ENCODE data around the gene MYT1.

Gene MYT1

GRCh38 chr20:64164123-64164836 is at the start of gene MYT1:
Gene MYT1 (plus strand): TSS chr20:64164452. CDS start chr20:64198862, 34,410 bp downstream.
- TF ChIP-seq YY1 (IDR thresholded peaks at IDR 0.05; ENCODE audit: low read depth) = no peak
- TF ChIP-seq TCF12 (IDR thresholded peaks at IDR 0.05; ENCODE audit: low read depth) = no peak
- no peak for TF ChIP-seq USF1 (IDR thresholded peaks at IDR 0.05)
- TF ChIP-seq EGR1 (IDR thresholded peaks at IDR 0.05) = no peak
- no peak for TF ChIP-seq REST (IDR thresholded peaks at IDR 0.05; ENCODE audit: low read depth)
- TF ChIP-seq RAD21 (IDR thresholded peaks at IDR 0.05; ENCODE audit: low read depth) = no peak
- TF ChIP-seq MAX (IDR thresholded peaks at IDR 0.05) = no peak
- no peak for TF ChIP-seq TEAD4 (IDR thresholded peaks at IDR 0.05)
- no peak for TF ChIP-seq CREB1 (IDR thresholded peaks at IDR 0.05; ENCODE audit: low read depth)
- no peak for TF ChIP-seq EP300 (IDR thresholded peaks at IDR 0.05; ENCODE audit: borderline replicate concordance)
- TF ChIP-seq FOXM1 (IDR thresholded peaks at IDR 0.05; ENCODE audit: borderline replicate concordance, low read depth) = no peak
- no peak for TF ChIP-seq ZBTB7A (IDR thresholded peaks at IDR 0.05; ENCODE audit: low read depth)
- TF ChIP-seq TAF1 (IDR thresholded peaks at IDR 0.05; ENCODE audit: low read depth) = no peak
- TF ChIP-seq CEBPB (IDR thresholded peaks at IDR 0.05) = no peak
- no peak for TF ChIP-seq NFIC (IDR thresholded peaks at IDR 0.05)

- no peak for TF ChIP-seq NFIC (IDR thresholded peaks at IDR 0.05)
- no peak for TF ChIP-seq REST (IDR thresholded peaks at IDR 0.05; ENCODE audit: low read depth)
- TF ChIP-seq EGR1 (IDR thresholded peaks at IDR 0.05) = no peak
- no peak for TF ChIP-seq CEBPB (IDR thresholded peaks at IDR 0.05)
- TF ChIP-seq TCF12 (IDR thresholded peaks at IDR 0.05; ENCODE audit: low read depth) = no peak
These were observed 48.9 kb upstream of the MYT1 start for GRCh38 chr20:64115171-64115911.

- TF ChIP-seq USF1 (IDR thresholded peaks at IDR 0.05) = no peak
- TF ChIP-seq EP300 (IDR thresholded peaks at IDR 0.05; ENCODE audit: borderline replicate concordance) = no peak
- no peak for TF ChIP-seq RAD21 (IDR thresholded peaks at IDR 0.05; ENCODE audit: low read depth)
- TF ChIP-seq CREB1 (IDR thresholded peaks at IDR 0.05; ENCODE audit: low read depth) = no peak
- no peak for TF ChIP-seq MAX (IDR thresholded peaks at IDR 0.05)
- TF ChIP-seq FOXM1 (IDR thresholded peaks at IDR 0.05; ENCODE audit: borderline replicate concordance, low read depth) = no peak
- TF ChIP-seq TEAD4 (IDR thresholded peaks at IDR 0.05) = no peak
- no peak for TF ChIP-seq YY1 (IDR thresholded peaks at IDR 0.05; ENCODE audit: low read depth)
These were observed 48.2 kb upstream of the MYT1 start for GRCh38 chr20:64116016-64116415.

- no peak for TF ChIP-seq ZBTB7A (IDR thresholded peaks at IDR 0.05; ENCODE audit: low read depth)
These were observed 47.5 kb upstream of the MYT1 start for GRCh38 chr20:64116541-64117431.

- TF ChIP-seq EGR1 (IDR thresholded peaks at IDR 0.05) (no peak), TAF1 (IDR thresholded peaks at IDR 0.05; ENCODE audit: low read depth) (no peak), EP300 (IDR thresholded peaks at IDR 0.05; ENCODE audit: borderline replicate concordance) (no peak), FOXM1 (IDR thresholded peaks at IDR 0.05; ENCODE audit: borderline replicate concordance, low read depth) (no peak), NFIC (IDR thresholded peaks at IDR 0.05) (no peak), USF1 (IDR thresholded peaks at IDR 0.05) (no peak), CREB1 (IDR thresholded peaks at IDR 0.05; ENCODE audit: low read depth) (no peak), TEAD4 (IDR thresholded peaks at IDR 0.05) (no peak), CEBPB (IDR thresholded peaks at IDR 0.05) (no peak), TCF12 (IDR thresholded peaks at IDR 0.05; ENCODE audit: low read depth) (no peak), YY1 (IDR thresholded peaks at IDR 0.05; ENCODE audit: low read depth) (no peak), REST (IDR thresholded peaks at IDR 0.05; ENCODE audit: low read depth) (no peak), ZBTB7A (IDR thresholded peaks at IDR 0.05; ENCODE audit: low read depth) (no peak), RAD21 (IDR thresholded peaks at IDR 0.05; ENCODE audit: low read depth) (no peak), MAX (IDR thresholded peaks at IDR 0.05) (no peak)
These were observed 45.0 kb upstream of the MYT1 start for GRCh38 chr20:64119301-64119680.

All from Ishikawa (cell line).